Measurements from ENCODE around the gene C19orf81.

DNA sequence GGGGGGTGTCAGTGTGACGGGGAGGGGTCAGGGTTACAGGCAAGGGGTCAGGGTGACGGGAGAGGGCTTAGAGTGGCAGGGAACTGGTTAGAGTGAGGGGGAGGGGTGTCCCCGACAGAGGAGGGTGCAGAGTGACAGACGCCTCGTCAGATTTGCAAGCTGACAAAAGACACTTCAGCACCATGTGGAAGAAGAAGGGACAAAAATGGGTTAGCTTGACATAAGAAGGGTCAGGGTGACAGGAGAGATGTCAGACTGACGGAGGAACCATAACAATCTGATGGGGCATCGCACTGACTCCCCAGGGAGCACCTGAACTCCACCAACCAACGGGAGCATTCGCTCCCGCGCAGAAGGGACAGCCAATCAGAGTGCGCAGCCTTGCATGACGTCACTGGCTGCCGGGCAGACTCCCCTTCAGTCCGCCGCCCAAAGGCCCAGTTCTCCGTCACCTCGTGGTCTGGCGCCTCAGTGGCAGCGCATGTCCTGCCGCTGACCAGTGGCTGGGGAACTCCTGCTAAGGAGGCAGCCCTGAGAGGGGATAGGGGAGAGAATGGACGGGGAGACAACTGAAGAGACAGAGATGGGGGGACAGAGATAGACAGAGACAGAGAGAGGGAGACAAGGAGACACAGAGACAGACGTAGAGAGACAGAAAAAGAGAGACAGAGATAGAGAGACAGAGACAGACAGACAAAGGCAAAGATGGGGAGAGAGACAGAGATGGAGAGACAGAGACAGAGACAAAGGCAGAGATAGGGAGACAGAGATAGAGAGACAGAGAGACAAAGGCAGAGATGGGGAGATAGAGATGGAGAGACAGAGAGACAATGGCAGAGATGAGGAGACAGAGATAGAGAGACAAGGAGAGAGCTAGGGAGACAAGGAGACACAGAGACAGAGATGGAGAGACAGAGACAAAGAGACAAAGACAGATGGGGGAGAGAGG, 30.2 kb downstream of the C19orf81 start:
- TF ChIP-seq, protein P1, sequence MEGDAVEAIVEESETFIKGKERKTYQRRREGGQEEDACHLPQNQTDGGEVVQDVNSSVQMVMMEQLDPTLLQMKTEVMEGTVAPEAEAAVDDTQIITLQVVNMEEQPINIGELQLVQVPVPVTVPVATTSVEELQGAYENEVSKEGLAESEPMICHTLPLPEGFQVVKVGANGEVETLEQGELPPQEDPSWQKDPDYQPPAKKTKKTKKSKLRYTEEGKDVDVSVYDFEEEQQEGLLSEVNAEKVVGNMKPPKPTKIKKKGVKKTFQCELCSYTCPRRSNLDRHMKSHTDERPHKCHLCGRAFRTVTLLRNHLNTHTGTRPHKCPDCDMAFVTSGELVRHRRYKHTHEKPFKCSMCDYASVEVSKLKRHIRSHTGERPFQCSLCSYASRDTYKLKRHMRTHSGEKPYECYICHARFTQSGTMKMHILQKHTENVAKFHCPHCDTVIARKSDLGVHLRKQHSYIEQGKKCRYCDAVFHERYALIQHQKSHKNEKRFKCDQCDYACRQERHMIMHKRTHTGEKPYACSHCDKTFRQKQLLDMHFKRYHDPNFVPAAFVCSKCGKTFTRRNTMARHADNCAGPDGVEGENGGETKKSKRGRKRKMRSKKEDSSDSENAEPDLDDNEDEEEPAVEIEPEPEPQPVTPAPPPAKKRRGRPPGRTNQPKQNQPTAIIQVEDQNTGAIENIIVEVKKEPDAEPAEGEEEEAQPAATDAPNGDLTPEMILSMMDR (IDR thresholded peaks at IDR 0.05 in 2 of 3, conservative IDR thresholded peaks at IDR 0.05 in 1 of 3; ENCODE audit: insufficient read depth in 2 of 3, low read depth in 1 of 3, low read length in 3 of 3): no peak
- TF ChIP-seq, protein P2, sequence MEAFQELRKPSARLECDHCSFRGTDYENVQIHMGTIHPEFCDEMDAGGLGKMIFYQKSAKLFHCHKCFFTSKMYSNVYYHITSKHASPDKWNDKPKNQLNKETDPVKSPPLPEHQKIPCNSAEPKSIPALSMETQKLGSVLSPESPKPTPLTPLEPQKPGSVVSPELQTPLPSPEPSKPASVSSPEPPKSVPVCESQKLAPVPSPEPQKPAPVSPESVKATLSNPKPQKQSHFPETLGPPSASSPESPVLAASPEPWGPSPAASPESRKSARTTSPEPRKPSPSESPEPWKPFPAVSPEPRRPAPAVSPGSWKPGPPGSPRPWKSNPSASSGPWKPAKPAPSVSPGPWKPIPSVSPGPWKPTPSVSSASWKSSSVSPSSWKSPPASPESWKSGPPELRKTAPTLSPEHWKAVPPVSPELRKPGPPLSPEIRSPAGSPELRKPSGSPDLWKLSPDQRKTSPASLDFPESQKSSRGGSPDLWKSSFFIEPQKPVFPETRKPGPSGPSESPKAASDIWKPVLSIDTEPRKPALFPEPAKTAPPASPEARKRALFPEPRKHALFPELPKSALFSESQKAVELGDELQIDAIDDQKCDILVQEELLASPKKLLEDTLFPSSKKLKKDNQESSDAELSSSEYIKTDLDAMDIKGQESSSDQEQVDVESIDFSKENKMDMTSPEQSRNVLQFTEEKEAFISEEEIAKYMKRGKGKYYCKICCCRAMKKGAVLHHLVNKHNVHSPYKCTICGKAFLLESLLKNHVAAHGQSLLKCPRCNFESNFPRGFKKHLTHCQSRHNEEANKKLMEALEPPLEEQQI (IDR thresholded peaks at IDR 0.05): no peak
- TF ChIP-seq HDAC2 (IDR thresholded peaks at IDR 0.05) (no peak), FOXA1 (IDR thresholded peaks at IDR 0.05; ENCODE audit: borderline replicate concordance) (no peak), RBM22 (IDR thresholded peaks at IDR 0.05; ENCODE audit: low read depth, low read length, poor library complexity, severe bottlenecking) (no peak), GTF2A2 (tag; IDR thresholded peaks at IDR 0.05) (no peak), TAL1 (IDR thresholded peaks at IDR 0.05) (0 out of 2 replicates have a peak, but pooled peaks have one; percentile 25), POLR2A (conservative IDR thresholded peaks at IDR 0.05) (no peak)
- TF ChIP-seq, protein P3, sequence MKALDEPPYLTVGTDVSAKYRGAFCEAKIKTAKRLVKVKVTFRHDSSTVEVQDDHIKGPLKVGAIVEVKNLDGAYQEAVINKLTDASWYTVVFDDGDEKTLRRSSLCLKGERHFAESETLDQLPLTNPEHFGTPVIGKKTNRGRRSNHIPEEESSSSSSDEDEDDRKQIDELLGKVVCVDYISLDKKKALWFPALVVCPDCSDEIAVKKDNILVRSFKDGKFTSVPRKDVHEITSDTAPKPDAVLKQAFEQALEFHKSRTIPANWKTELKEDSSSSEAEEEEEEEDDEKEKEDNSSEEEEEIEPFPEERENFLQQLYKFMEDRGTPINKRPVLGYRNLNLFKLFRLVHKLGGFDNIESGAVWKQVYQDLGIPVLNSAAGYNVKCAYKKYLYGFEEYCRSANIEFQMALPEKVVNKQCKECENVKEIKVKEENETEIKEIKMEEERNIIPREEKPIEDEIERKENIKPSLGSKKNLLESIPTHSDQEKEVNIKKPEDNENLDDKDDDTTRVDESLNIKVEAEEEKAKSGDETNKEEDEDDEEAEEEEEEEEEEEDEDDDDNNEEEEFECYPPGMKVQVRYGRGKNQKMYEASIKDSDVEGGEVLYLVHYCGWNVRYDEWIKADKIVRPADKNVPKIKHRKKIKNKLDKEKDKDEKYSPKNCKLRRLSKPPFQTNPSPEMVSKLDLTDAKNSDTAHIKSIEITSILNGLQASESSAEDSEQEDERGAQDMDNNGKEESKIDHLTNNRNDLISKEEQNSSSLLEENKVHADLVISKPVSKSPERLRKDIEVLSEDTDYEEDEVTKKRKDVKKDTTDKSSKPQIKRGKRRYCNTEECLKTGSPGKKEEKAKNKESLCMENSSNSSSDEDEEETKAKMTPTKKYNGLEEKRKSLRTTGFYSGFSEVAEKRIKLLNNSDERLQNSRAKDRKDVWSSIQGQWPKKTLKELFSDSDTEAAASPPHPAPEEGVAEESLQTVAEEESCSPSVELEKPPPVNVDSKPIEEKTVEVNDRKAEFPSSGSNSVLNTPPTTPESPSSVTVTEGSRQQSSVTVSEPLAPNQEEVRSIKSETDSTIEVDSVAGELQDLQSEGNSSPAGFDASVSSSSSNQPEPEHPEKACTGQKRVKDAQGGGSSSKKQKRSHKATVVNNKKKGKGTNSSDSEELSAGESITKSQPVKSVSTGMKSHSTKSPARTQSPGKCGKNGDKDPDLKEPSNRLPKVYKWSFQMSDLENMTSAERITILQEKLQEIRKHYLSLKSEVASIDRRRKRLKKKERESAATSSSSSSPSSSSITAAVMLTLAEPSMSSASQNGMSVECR (CRISPR knock-in tag; IDR thresholded peaks at IDR 0.05): no peak

All from K562 (cell line).